ENCODE measurements around the gene ATXN2. TPM values are rescaled to one million over a fixed set of nuclear protein-coding genes. Genes with fewer than 3 reads are reported as not detected.
"Not testable (repeated sequence)": the region's sequence is repeated elsewhere in the genome, so short reads cannot be mapped to it uniquely, and the experiment has no call there.

Gene ATXN2
- total RNA-seq, 1 donor from 2014 or later = 51.8 TPM

GRCh38 chr12:111602348-111602747 is 3.2 kb upstream of the ATXN2 start:
- intact Hi-C loops (cut with DNase I) = no loop called here
- DNase-seq = no peak
- ATAC-seq (ENCODE audit: poor library complexity) = no peak

- intact Hi-C loops (cut with DNase I); DNase-seq; ATAC-seq (ENCODE audit: poor library complexity): not testable (repeated sequence)
Measured at GRCh38 chr12:111600986-111601385, 1.9 kb upstream of the ATXN2 start.

DNA sequence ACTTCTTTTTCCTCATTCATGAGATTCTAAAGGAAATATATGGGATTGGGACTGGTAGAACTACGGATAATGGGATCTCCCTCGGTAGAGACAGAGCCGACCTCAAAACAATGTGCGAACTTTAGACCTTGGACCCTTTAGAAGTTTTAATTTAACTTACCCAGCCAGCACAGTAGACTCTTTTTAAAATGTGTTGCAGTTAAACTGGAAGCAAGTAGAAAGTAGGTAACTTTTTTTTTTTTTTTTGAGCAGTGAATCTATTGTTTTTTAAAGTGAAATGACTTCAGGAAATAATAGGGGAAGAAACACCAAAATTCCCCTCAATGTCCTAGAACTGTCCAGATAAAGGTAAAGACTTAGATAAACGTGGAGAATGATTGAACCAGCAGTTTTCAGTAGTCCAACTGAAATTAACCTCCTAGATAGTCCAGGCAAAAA is 1.1 kb upstream of the ATXN2 start:
- intact Hi-C loops (cut with DNase I) = no loop called here
- no peak for ATAC-seq (ENCODE audit: poor library complexity)
- no peak for DNase-seq

DNA sequence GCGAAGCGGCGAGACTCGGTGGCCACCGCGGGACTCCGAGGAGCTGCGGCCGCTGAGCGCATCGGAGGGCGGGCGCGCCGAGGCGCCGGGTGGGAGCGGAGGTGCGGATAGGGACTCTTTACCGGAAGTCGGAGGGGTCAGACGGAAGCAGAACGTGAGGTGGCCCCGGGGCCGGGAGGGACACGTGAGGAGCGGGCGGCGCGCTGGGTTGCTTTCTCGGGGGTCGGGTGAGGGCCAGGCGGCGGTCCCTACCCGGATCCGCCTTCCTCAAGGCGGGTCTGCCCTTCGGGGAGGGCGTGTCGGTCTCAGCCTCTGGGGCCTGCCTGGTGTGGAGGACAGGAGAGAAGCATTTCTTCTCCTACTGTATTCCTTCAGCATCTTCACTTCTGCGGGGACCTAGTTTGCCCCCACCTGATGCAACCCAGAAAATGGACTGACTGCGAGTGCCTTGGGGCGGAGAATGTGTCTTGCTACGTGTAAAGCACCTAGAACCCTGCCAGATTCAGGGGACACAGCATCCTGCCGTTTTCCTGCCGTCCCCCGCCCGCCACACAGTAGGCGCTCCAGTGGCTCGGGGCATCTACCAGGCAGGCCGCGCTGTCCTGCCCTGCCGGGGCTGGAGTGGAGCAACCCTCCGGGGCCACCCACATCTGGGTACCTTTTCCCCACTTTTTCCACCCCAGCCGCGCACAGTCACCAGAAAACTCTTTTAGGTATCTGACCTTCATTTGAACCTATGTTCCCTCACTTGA is 514 bp upstream of the ATXN2 start:
- ATAC-seq (ENCODE audit: poor library complexity) = peak; percentile 87
- peak; percentile 93 for DNase-seq
- intact Hi-C loops (cut with DNase I) = no loop called here

DNA sequence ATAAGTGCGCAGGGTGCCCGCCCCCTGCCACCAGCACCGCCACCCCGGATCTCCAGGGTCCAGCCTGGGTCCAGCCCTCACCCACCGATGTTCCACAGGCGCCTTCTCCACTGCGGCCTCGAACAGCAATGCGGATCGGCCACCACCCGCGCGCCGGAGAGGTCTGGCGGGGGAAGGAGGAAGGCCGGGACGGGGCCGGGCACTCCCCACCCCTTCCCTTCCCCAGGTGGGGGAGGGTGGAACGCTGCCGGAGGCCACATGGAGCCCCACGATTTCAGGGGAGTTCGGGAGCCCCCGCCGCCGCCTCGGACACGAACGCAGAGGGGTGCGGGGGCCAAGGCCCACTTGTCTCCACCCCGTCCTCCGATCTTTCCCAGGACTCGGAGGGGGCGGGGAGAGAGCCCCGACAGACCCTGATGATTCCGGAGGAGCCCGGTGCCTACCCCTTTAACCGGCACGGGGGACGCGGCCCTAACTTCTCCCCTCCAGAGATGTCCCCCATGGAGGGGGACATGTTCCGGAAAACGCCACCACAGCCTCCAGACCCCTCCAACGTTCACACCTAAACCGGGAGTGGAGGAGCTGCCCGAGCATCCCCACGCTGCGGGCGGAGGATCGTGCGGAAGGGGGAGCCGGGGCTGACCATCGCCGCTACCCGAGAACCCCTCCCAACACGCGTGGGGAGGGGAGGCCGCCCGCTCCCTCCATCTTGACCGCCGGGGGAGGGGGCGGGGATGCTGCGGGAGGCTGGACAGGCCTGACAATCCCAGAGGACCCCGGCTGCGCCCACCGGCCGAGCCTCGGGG is 1.1 kb downstream of the ATXN2 start:
- peak; percentile 52 for ATAC-seq (ENCODE audit: poor library complexity)
- intact Hi-C loops (cut with DNase I) = no loop called here
- DNase-seq = peak; percentile 64

DNA sequence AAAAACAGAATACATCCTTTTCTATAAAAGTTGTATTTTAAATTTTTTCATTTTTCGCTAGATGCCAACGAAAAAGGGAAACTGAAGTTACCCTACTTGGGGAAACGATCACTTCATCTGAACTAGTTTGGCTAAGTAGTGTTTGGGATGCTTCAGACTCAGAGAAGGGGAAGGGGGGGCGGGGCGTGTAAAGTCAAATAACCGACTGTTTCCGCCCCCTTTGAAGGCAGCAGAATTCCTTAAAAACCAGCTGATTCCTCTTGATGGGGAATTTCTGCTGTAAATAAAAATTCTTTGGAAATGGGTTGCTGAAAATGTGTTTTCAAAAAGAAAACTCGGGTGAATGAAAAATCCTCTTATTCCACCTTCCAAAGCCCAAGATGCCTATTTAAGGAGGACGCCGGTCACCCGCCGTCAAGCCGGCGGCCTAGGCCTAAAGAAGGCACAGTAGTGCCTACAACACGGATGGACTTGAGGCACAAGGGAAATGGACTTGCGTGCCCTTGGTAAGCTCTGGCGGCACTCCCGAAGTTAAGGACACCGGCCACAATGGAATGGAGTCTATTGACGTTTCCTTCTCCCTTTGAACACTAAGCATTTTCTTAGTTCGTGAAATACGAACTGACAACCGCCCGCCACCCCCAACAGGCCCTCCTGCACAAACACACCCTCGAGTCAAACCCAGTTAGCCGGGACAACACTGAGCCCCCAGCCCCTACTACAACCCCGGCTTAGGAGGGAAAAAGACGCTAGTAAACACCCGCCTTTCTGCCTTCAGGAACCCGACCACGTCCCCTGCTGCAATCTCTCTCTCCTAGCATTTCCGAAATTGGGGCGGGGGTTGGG is 1.9 kb downstream of the ATXN2 start:
- intact Hi-C loops (cut with DNase I) = no loop called here
- ATAC-seq (ENCODE audit: poor library complexity) = peak; percentile 51
- DNase-seq = peak; percentile 67

DNA sequence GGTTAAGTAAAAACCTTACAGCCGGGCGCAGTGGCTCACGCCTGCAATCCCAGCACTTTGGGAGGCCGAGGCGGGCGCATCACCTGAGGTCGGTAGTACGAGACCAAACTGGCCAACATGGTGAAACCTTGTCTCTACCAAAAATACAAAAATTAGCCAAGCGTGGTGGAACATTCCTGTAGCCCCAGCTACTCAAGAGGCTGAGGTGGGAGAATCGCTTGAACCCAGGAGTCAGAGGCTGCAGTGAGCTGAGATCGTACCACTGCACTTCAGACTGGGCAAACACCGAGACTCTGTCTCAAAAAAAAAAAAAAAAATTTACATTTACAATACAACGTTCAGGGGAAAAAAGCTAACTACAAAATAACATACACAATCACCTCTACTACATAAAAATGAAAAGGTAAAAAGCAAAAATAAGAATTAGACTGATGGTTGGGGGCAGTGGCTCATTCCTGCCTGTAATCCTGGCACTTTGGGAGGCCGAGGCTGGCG is 3.7 kb downstream of the ATXN2 start:
- ATAC-seq (ENCODE audit: poor library complexity); DNase-seq; intact Hi-C loops (cut with DNase I): not testable (repeated sequence)

DNA sequence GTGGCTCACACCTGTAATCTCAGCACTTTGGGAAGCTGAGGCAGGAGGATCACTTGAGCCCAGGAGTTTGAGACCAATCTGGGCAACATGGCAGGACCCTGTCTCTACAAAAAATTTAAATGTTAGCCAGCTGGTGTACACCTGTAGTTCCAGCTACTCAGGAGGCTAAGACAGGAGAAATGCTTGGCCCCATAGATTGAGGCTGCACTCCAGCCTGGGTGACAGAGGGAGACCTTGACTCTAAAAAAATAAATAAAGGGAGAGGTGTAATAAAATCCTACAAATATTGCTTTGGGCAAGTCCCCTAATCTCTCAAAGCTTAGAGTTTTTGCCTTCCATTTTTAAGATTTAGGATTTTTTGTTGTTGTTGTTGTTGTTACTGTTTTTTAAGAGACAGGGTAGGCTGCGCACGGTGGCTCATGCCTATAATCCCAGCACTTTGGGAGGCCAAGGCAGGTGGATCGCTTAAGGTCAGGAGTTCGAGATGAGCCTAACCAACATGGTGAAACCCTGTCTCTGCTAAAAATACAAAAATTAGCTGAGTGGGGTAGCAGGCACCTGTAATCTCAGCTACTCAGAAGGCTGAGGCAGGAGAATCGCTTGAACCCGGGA is 7.6 kb downstream of the ATXN2 start:
- ATAC-seq (ENCODE audit: poor library complexity); intact Hi-C loops (cut with DNase I); DNase-seq: not testable (repeated sequence)

DNA sequence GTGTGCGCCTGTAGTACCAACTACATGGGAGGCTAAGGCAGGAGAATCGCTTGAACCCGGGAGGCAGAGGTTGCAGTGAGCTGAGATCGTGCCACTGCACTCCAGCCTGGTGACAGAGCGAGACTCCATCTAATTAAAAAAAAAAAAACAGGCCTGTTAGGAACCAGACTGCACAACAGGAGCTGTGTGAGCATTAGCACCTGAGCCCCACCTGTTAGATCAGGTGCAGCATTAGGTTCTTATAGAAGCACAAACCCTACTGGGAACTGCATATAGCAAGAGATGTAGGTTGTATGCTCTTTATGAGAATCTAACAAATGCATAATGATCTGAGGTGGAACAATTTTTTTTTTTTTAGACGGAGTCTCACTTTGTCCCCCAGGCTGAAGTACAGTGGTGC is 8.6 kb downstream of the ATXN2 start:
- ATAC-seq (ENCODE audit: poor library complexity) = no peak
- DNase-seq = no peak
- intact Hi-C loops (cut with DNase I) = no loop called here

GRCh38 chr12:111589601-111590000 is 9.5 kb downstream of the ATXN2 start:
- DNase-seq (no peak), ATAC-seq (ENCODE audit: poor library complexity) (no peak)
- intact Hi-C loops (cut with DNase I) = no loop called here

DNA sequence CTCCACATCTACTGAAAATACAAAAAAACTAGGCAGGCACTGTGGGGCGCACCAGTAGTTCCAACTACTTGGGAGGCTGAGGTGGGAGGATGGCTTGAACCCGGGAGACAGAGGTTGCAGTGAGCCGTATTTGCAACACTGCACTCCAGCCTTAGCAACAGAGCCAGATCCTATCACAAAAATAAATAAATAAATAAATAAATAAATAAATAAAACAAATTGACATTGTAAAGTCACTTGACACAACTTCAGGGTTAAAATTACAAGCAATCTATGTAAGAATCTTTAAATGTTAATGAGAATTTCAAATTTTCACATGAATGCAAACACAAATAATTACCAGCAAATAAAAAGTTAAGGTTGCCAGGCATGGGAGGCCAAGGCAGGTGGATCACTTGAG is 11.1 kb downstream of the ATXN2 start:
- ATAC-seq (ENCODE audit: poor library complexity) = no peak
- DNase-seq = no peak
- intact Hi-C loops (cut with DNase I) = no loop called here

- ATAC-seq (ENCODE audit: poor library complexity) (no peak), DNase-seq (no peak)
- intact Hi-C loops (cut with DNase I) = no loop called here
Measured at GRCh38 chr12:111586986-111587385, 12.1 kb downstream of the ATXN2 start.

- no peak for ATAC-seq (ENCODE audit: poor library complexity)
- intact Hi-C loops (cut with DNase I) = no loop called here
- no peak for DNase-seq
Measured at GRCh38 chr12:111585690-111586089, 13.4 kb downstream of the ATXN2 start.

GRCh38 chr12:111584959-111585358 is 14.2 kb downstream of the ATXN2 start:
- intact Hi-C loops (cut with DNase I) = no loop called here
- ATAC-seq (ENCODE audit: poor library complexity) = no peak

DNA sequence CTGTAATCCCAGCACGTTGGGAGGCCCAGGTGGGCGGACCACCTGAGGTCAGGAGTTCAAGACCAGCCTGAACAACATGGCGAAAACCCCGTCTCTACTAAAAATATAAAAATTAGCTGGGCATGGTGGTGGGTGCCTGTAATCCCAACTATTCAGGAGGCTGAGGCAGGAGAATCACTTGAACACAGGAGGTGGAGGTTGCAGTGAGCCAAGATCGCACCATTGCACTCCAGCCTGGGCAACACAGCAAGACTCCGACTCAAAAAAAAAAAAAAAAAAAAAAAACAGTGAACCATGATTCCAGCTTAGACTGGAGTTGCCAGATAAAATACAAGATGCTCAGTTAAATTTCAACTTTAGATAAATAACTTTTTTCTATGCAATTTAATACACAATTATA is 15.6 kb downstream of the ATXN2 start:
- intact Hi-C loops (cut with DNase I); ATAC-seq (ENCODE audit: poor library complexity); DNase-seq: not testable (repeated sequence)

More at GRCh38 chr12:111584959-111585358, 14.2 kb downstream of the ATXN2 start:
- no peak for DNase-seq

DNA sequence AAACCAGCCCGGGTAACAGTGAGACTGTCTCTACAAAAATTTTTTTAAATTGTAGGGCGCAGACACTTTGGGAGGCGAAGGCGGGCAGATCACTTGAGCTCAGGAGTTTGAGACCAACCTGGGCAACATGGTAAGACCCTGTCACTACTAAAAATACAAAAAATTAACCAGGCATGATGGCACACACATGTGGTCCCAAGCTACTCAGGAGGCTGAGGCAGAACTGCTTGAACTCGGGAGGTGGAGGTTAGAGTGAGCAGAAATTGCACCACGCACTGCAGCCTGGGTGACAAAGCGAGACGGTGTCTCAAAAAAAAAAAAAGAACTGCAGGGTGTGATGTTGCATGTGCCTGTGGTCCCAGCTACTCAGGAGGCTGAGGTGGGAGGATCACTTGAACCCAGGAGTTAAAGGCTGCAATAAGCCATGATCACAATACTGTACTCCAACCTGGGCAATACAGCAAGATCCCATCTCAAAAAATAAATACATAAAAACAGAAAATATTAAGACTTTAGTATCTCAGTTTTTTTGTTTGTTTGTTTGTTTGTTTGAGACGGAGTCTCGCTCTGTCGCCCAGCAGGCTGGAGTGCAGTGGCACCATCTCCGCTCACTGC is 16.9 kb downstream of the ATXN2 start:
- intact Hi-C loops (cut with DNase I) = no loop called here
- DNase-seq (no peak), ATAC-seq (ENCODE audit: poor library complexity) (no peak)

GRCh38 chr12:111581434-111582132 is 17.5 kb downstream of the ATXN2 start:
- intact Hi-C loops (cut with DNase I) = no loop called here
- DNase-seq = no peak
- ATAC-seq (ENCODE audit: poor library complexity) = no peak

Measured in Right ventricle myocardium superior (tissue), 1 donor.